ENCODE results near the gene CCDC63.

DNA sequence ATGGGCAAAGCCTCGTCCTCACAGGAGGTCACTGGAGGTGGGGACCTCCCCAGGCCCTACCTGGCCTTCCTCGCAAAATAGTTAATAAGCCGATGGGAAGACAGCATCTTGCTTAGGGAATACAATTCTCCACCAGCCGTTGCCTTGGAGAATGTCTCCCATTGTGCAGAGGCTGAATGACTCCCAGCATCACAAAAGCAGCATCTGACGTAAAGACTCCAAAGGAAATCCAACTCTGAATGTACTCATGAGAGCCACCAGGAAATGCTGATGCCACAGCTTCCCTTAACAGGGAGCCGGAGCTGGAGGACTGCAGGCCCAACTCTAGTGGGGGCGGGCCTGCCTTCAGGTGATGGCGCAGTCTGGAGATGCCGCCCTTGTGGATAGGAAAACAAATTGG is 15.5 kb downstream of the CCDC63 start:
- TF ChIP-seq EZH2 (conservative IDR thresholded peaks at IDR 0.05; ENCODE audit: low read depth, low read length) (no peak), YEATS2 (CRISPR knock-in tag; IDR thresholded peaks at IDR 0.05; ENCODE audit: borderline replicate concordance) (no peak), ZNF441 (CRISPR knock-in tag; IDR thresholded peaks at IDR 0.05; ENCODE audit: borderline replicate concordance) (no peak), LCORL (IDR thresholded peaks at IDR 0.05) (no peak), LCORL (CRISPR knock-in tag; IDR thresholded peaks at IDR 0.05) (no peak), JUN (CRISPR knock-in tag; IDR thresholded peaks at IDR 0.05) (no peak), PRPF4 (IDR thresholded peaks at IDR 0.05; ENCODE audit: low read depth, low read length, poor library complexity, severe bottlenecking) (no peak), SMC3 (IDR thresholded peaks at IDR 0.05; ENCODE audit: low read length) (no peak), POLR2A (IDR thresholded peaks at IDR 0.05; ENCODE audit: insufficient read depth in 1 of 2, low read depth in 2 of 2, low read length in 2 of 2) (no peak), MAFK (conservative IDR thresholded peaks at IDR 0.05 in 1 of 2, IDR thresholded peaks at IDR 0.05 in 1 of 2; ENCODE audit: low read length in 2 of 2) (no peak), CEBPB (IDR thresholded peaks at IDR 0.05; ENCODE audit: borderline replicate concordance, low read depth, low read length) (no peak)
- TF ChIP-seq, protein P1, sequence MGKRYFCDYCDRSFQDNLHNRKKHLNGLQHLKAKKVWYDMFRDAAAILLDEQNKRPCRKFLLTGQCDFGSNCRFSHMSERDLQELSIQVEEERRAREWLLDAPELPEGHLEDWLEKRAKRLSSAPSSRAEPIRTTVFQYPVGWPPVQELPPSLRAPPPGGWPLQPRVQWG (CRISPR knock-in tag; IDR thresholded peaks at IDR 0.05; ENCODE audit: borderline replicate concordance, low read depth) = no peak
- TF ChIP-seq, protein P2, sequence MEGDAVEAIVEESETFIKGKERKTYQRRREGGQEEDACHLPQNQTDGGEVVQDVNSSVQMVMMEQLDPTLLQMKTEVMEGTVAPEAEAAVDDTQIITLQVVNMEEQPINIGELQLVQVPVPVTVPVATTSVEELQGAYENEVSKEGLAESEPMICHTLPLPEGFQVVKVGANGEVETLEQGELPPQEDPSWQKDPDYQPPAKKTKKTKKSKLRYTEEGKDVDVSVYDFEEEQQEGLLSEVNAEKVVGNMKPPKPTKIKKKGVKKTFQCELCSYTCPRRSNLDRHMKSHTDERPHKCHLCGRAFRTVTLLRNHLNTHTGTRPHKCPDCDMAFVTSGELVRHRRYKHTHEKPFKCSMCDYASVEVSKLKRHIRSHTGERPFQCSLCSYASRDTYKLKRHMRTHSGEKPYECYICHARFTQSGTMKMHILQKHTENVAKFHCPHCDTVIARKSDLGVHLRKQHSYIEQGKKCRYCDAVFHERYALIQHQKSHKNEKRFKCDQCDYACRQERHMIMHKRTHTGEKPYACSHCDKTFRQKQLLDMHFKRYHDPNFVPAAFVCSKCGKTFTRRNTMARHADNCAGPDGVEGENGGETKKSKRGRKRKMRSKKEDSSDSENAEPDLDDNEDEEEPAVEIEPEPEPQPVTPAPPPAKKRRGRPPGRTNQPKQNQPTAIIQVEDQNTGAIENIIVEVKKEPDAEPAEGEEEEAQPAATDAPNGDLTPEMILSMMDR (CRISPR knock-in tag; IDR thresholded peaks at IDR 0.05) = no peak

Data from HepG2 (cell line).